ENCODE measurements around the gene E2F3.

E2F3 gene

DNA sequence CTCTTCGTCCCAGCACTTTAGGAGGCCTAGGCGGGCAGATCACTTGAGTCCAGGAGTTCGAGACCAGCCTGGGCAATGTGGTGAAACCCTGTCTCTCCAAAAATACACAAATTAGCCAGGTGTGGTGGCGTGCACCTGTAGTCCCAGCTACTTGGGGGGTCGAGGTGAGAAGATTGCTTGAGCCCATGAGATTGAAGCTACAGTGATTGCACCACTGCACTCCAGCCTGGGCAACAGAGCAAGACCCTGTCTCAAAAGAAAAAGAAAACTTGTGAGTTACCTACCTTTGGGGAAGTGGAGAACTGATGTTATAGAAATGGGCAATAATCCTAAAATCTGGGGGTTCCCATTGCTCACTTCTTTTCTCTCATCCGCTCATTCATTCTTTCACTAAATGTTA lies 58.0 kb downstream of the E2F3 start:
- Histone ChIP-seq H3K9ac (no peak overlapping the region), H3K4me2 (no peak overlapping the region), H2AFZ (ENCODE audit: low read depth) (no peak overlapping the region), H4K20me1 (ENCODE audit: insufficient read depth) (no peaks in the 10 kb centered on the region), H3K4me3 (IDR thresholded peaks at IDR 0.05; ENCODE audit: insufficient read depth, low read depth, low read length) (no peak overlapping the region), H3K79me2 (ENCODE audit: insufficient read depth, low read depth) (peaks cover 64% of the 10 kb centered on the region; the same call in 1 of the 2 replicates), H3K27me3 (ENCODE audit: insufficient read depth, low read depth) (no peaks in the 10 kb centered on the region), H3K4me1 (ENCODE audit: low read depth, poor library complexity, severe bottlenecking) (peaks cover 9% of the 10 kb centered on the region), H3K27ac (no peak overlapping the region), H3K36me3 (ENCODE audit: insufficient read depth) (no peaks in the 10 kb centered on the region; the same call in 1 of the 2 replicates)
- TF ChIP-seq, protein P1, sequence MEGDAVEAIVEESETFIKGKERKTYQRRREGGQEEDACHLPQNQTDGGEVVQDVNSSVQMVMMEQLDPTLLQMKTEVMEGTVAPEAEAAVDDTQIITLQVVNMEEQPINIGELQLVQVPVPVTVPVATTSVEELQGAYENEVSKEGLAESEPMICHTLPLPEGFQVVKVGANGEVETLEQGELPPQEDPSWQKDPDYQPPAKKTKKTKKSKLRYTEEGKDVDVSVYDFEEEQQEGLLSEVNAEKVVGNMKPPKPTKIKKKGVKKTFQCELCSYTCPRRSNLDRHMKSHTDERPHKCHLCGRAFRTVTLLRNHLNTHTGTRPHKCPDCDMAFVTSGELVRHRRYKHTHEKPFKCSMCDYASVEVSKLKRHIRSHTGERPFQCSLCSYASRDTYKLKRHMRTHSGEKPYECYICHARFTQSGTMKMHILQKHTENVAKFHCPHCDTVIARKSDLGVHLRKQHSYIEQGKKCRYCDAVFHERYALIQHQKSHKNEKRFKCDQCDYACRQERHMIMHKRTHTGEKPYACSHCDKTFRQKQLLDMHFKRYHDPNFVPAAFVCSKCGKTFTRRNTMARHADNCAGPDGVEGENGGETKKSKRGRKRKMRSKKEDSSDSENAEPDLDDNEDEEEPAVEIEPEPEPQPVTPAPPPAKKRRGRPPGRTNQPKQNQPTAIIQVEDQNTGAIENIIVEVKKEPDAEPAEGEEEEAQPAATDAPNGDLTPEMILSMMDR (conservative IDR thresholded peaks at IDR 0.05; ENCODE audit: low read depth, low read length), result no peak

DNA sequence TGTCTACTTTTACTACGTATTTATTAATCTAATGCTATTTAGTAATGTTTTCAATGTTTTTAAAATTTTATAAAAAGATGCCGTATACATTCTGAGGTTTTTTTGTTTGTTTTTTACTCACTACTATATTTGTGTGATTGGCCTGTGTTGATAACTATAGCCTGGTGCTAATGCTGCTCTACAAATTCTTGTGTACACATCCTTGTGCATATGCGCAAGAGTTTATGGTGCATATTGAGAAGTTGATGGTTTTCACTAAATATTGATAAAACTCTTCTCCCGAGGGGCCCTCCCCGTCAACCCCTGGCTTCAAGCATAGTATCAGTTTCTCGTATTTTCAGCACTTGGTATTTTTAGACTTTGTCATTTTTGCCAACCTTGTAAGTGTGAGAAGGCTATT lies 59.9 kb downstream of the E2F3 start:
- Histone ChIP-seq H3K4me2 (no peak overlapping the region), H3K27ac (no peak overlapping the region), H2AFZ (ENCODE audit: low read depth) (no peak overlapping the region), H4K20me1 (ENCODE audit: insufficient read depth) (no peaks in the 10 kb centered on the region), H3K36me3 (ENCODE audit: insufficient read depth) (no peaks in the 10 kb centered on the region; the same call in 1 of the 2 replicates), H3K4me3 (IDR thresholded peaks at IDR 0.05; ENCODE audit: insufficient read depth, low read depth, low read length) (no peak overlapping the region), H3K79me2 (ENCODE audit: insufficient read depth, low read depth) (peaks cover 60% of the 10 kb centered on the region; the same call in 1 of the 2 replicates), H3K27me3 (ENCODE audit: insufficient read depth, low read depth) (no peaks in the 10 kb centered on the region), H3K4me1 (ENCODE audit: low read depth, poor library complexity, severe bottlenecking) (peaks cover 9% of the 10 kb centered on the region), H3K9ac (no peak overlapping the region)
- TF ChIP-seq, protein P1 (conservative IDR thresholded peaks at IDR 0.05; ENCODE audit: low read depth, low read length), result no peak

DNA sequence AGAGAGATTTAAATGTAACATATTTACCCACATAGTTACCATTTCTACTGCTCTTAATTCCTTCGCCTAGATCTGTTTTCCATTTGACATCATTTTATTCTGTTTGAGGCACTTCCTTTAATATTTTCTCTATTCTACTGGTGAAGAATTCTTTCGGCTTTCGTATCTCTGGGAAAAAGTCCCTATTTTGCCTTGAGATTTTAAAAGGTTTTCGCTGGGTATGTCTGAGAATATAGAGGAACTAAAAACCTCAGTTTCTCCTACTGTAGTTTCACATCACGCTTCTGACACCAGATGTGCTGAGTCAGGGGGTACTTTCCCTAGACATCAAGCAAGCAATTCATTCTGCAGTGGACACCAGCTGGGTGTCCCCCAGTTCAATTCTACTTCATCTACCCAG lies 61.7 kb downstream of the E2F3 start:
- Histone ChIP-seq H3K79me2 (ENCODE audit: insufficient read depth, low read depth) (peaks cover 69% of the 10 kb centered on the region; the same call in 1 of the 2 replicates), H3K9ac (no peak overlapping the region), H4K20me1 (ENCODE audit: insufficient read depth) (no peaks in the 10 kb centered on the region), H3K27ac (no peak overlapping the region), H3K4me2 (no peak overlapping the region), H2AFZ (ENCODE audit: low read depth) (no peak overlapping the region), H3K36me3 (ENCODE audit: insufficient read depth) (no peaks in the 10 kb centered on the region; the same call in 1 of the 2 replicates), H3K4me3 (IDR thresholded peaks at IDR 0.05; ENCODE audit: insufficient read depth, low read depth, low read length) (no peak overlapping the region), H3K27me3 (ENCODE audit: insufficient read depth, low read depth) (no peaks in the 10 kb centered on the region), H3K4me1 (ENCODE audit: low read depth, poor library complexity, severe bottlenecking) (peaks cover 23% of the 10 kb centered on the region)
- TF ChIP-seq, protein P1 (conservative IDR thresholded peaks at IDR 0.05; ENCODE audit: low read depth, low read length), result no peak

DNA sequence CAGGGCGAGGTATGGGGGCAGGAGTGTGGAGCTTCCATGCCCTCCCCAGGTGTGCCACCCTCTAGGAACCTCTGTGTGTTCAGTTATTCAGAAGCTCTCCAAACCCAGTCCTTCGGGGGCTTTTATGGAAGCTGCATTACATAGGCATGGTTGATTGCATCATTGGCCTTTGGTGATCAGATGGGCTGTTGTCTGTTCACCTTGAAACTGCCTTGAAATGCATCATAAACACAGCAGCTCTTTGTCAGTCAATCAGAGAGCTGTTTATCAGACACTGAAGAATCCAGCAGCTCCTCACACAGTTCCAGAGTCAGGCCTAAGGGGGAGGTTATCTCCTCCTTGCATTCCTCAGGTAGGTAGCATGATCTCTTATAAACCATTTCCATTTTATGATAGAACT lies 62.4 kb downstream of the E2F3 start:
- Histone ChIP-seq H3K36me3 (ENCODE audit: insufficient read depth) (no peaks in the 10 kb centered on the region; the same call in 1 of the 2 replicates), H4K20me1 (ENCODE audit: insufficient read depth) (no peaks in the 10 kb centered on the region), H3K4me2 (no peak overlapping the region), H3K4me3 (IDR thresholded peaks at IDR 0.05; ENCODE audit: insufficient read depth, low read depth, low read length) (no peak overlapping the region), H3K4me1 (ENCODE audit: low read depth, poor library complexity, severe bottlenecking) (peaks cover 29% of the 10 kb centered on the region), H3K9ac (no peak overlapping the region), H3K27ac (no peak overlapping the region), H3K27me3 (ENCODE audit: insufficient read depth, low read depth) (no peaks in the 10 kb centered on the region), H3K79me2 (ENCODE audit: insufficient read depth, low read depth) (peaks cover 67% of the 10 kb centered on the region; the same call in 1 of the 2 replicates), H2AFZ (ENCODE audit: low read depth) (no peak overlapping the region)
- TF ChIP-seq, protein P1 (conservative IDR thresholded peaks at IDR 0.05; ENCODE audit: low read depth, low read length), result no peak
